NT2/D1 (cell line): Measurements from ENCODE around the gene MRPS34.

Experiments
- SUZ12 ChIP-seq: IDR thresholded peaks from 2 replicates; pipeline ENCODE4 v1.6.1; 2011; ENCODE audit not compliant: insufficient read length, insufficient read depth; ENCODE audit errors: extremely low read depth
- ZNF274 ChIP-seq: IDR thresholded peaks from 2 replicates; pipeline ENCODE4 v1.6.1; 2011; ENCODE audit warnings: mild to moderate bottlenecking, low read depth, low read length

DNA sequence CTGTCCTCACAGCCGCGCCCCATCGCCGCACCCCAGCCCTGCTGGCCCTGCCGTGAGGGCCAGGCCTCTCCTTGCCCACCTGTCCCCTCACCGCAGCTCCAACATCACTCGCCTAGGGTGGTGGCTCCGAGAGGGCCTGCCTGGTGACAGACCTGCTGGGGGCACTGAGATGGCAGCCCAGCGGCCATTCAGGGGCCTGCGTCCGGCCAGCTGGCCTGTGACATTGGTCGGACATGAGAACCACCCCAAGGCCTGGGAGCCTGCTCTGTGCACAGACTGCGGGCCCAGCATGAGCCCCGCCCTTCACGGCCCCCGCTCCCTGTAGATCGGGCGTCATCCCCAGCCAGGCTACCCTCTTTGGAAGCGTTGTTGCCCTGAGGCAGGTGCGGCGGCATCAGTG, 13.4 kb downstream of the MRPS34 start:
- TF ChIP-seq SUZ12 (no peak), ZNF274 (no peak)
